Kidney glomerular epithelial cell (primary cell): ENCODE measurements around the gene ACACA.

Source experiments
- DNase-seq: peaks from one replicate; lab custom pipeline; 2025; lab: John Stamatoyannopoulos, UW

ACACA gene

DNA sequence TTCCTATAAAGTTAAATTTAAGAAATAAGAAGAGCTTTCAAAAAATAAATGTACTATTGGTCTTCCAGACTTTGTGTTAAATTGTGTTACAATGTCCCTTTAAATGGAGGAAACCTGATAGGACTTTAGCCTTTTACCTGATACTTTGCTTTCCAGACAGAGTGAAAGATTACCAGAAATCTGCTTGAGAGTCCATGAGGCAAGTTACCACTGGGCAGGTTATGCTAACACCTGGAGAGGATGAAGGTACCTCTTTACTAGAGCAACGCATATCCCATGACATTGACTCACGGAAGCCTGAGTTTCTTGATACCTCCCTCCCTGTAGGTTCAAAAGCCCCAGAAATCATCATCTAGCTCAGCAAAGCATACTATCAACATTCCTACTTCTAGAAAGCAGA, 174.7 kb downstream of the ACACA start:
- DNase-seq, result no peak

DNA sequence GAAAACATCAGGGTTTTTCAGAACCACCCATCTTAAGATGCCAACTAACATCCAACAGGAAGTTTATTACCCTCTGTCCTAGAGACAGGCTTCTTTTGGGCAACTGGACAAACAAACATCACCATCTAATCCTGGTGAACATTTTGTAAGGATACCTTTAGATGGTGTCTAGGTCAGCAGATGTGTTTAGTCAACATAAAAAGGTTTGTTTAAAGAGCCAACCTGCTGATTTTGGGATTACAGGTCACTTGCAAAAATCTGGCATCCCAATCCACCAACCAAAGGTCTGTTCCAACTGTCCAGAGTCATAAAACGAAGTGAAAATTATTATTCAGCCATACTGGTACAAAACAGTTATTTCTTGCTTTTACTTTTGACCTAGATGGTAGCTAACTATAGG, 176.0 kb downstream of the ACACA start:
- DNase-seq, result no peak

DNA sequence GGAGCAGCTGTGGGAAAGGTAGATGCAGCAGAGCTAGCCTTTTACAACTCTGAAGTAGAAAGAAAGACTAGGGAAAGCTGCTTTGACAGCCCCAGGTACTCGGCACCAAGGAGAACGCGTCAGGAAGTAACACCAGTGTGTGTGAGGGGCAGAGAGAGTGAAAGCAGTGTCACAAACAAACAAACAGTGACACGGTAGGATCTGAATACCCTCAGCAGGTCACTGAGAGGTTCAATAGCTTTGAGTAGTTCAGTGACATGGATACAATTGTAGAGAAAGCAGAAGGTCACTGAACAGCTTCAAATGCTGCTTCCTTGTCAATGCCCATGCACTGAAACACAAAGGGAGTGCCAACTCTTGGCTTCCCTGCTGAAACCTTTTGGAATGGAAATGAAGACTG, 181.2 kb downstream of the ACACA start:
- no peak for DNase-seq

DNA sequence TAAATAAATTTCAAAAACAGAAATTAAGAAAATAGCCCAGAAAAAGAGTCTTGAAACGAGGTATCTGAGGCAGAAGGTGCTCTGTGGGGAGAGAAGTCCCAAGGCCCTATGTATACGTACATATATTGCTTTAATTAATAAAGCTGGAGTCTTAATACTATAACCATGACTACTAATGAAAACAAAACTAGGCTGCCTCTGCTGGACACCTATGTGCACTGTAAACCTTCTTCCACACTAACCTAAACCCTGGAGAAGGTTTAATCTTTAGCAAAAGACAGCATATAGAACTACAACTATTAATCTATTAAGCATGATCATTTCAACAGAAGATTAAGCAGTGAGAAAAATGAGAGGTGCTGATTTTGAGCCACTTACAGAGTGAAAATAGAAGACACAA, 184.8 kb downstream of the ACACA start:
- DNase-seq, result peak; percentile 2

DNA sequence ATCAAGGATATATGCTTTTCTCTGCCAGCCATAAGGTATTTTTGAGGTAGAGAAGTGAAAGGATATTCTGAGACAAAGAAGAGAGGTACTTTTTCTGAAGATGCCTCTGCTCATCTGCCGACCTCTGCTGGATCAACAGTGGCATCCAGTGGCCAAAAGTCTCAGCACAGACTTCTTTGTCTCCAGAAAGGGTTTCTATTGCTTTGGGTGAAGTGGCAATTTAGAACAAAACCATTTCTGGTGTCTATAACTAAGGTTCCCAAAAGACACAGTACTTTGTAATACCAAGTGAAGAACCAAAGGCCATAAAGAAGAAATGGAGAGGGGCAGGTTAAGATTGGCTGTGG, 186.1 kb downstream of the ACACA start:
- no peak for DNase-seq

DNA sequence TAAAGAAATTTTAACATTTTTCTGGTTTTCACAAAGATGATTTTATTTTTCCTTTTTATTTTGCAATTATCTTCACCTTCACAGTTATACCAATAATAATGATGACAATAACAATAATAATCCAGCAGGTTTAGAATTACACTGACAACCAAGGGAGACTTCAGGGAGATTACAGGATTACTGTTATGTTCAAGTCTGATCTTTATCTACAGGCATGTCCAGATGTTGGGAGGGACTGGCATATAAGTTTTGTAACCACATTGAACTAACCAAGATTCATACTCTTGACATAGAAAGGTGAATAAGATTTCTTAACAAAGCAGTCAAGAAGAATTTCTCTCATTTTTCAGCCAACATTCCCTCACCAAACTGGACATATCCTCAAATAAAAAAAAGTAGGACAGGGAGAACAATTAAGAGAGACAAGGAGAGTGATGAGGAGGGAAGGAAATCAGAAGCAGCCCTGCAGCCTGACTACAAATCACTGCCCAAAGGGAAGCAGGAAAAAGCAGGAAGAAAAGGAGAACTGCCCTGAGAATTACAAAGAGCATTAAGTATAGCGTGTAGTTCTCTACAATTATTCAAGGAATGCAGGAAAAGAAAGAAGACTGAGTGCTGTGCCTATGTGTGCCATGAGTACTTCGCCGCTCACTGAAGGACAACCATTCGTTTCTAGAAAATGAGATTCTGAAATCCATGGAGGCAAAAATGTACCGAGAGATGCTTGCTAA, 186.6 kb downstream of the ACACA start:
- DNase-seq, result no peak

DNA sequence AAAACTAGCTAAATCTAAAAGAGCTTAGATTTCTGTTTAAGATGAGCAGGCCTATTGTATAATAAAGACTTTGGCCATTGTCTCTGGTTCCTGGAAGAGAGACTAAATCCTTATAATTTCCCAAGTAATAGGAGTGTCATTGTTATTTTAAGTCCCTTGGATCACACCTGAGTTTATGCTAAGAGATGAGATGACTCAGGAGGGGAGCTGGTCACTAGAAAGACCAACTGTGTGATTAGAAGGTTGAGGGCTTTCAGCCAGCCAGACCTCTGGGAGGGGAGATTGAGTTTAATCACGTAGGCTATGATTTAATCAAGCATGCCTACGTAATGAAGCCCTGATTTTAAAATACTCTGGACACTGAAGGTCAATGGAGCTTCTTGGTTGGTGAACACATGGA, 187.8 kb downstream of the ACACA start:
- DNase-seq, result no peak

DNA sequence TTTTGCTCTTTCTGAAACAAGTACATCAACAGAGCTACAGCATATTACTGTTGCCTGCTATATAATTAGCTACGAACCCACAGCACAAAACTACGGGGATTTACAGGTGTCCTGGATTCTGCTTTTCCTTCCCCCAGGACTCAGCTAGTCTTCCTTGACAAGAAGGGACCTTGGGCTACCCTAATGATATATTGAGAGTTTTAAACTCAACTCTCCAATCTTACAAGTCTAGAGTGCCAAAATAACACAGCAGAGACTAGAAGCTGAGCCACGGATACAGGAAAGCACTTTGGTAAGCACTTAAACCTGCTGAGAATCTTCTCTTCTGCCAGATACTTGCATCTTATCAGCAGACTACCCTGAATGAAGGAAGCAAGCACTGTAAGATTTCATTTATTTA, 192.2 kb downstream of the ACACA start:
- no peak for DNase-seq

DNA sequence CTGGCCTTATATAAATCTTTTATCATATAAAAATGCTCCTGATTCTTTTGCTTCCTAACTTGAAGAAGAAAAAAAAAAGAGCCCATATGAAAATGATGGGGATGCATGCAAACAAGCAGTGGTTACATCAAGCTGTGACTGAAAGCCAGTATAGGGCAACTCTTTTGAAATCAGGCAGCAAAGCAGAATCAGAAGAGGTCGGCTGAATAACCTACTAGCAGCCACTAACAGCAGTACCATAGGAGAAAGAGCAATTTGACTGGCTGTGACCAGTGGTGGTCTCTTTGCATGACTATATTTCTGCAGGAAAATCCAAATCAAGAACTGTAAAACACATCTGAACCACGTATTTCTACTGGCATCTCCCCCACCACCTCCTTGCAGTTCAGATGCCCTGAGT, 192.7 kb downstream of the ACACA start:
- DNase-seq, result no peak

DNA sequence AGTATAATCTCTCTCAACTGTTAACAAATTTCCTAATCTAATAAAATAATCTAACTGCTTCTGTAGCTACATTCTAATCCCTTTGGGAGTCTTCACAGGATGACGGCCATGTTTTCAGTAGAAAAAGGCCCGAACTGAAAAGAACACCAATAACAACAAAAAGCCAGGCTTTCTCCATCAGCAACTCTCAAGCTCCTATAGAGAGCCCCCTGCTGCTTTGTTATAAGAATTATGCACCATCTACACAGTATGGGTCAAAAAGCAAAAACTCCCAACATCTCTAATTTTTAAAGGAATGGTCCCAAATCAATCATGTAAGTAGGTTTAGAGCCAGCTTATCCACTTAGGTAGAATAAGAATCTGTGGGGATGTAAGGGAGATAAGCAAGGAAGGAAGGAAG, 194.5 kb downstream of the ACACA start:
- no peak for DNase-seq

DNA sequence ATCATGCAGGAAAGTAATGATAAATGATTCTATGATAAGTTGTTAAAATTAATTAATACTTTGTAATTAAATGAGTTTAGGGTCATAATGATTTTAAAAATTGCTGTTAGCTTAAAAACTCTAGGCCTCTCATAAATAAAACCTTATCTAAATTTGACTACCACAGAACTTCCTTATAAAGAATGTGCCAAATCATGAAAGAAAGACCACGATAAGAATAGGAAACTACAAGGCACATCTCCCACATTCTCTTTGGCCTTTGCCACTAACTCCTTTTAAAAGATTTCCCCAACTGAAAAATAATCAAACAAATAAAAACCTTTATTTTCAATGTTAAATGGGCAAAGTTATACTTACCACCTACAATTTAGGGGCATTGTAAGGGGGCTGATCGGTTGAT, 195.5 kb downstream of the ACACA start:
- no peak for DNase-seq

DNA sequence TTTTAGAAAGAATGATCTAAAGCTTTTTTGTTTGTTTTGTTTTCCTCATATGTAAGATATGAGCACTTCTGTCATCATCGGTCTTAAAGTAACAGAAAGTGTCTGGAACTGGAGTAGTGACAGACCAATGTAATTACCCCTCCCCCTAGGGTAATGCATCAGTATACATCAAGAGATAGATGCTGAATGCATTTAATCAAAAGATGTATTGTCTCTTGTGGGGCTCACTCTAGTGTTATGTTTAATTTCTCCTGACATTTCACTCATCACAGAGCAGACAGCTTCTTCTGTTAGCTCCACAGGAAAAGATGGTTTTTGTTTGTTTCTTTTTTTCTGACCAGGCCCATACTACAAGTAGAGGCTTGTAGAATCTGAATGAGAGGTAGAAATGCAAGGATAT, 199.5 kb downstream of the ACACA start:
- DNase-seq, result no peak

DNA sequence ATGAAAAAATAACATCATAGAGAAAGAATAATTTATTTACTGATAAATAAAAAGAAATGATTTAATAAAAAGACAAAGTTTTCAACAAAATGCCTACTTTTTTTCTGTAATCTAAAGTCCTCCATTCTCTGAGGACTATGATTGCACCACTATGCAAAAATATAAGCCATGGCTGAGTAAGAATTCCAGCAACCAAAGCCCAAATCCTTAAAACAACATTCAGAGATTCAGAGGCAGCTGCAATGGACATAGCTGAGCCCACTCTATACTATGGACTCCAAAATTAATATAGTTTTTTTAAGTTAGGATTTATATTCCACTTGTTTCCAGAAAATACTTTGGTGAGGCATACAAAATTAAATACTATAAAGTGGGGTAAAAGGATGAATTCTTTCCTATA, 200.3 kb downstream of the ACACA start:
- no peak for DNase-seq

DNA sequence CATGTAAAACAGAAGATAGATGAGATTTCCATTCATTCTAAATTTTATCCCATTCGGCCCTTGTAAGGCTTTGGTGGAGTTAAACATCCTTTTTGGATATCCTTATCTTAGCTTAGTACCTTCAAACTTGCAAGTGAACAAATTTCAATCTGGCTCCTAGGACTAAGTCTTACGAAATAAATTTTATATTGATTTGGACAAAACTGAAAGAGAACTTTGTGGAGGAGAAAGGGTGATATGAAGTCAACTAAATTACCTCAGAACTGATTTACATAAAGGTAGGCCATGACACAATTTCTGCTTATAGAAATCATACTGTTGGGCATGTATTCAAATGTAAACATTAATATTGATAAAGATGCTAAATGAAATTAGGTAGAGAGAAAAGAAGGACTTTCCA, 206.1 kb downstream of the ACACA start:
- DNase-seq, result no peak

DNA sequence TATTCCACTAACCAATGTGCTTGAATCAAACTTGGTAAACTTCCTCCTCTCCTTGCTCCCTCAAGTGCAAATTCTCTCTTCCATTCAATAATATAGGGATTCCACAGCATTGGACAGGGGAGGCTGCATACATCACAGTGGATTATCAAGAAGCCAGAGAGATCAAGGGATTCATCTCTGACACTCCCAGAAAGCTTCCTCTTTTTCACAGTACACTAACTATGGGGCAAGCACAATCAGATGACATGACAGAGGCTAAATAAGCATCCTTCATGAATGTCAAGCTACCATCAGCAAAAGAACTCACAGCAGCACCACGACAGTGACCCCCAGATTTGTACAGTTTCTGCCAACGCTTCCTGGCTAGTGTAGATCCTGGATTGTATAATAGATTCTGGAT, 209.3 kb downstream of the ACACA start:
- no peak for DNase-seq

DNA sequence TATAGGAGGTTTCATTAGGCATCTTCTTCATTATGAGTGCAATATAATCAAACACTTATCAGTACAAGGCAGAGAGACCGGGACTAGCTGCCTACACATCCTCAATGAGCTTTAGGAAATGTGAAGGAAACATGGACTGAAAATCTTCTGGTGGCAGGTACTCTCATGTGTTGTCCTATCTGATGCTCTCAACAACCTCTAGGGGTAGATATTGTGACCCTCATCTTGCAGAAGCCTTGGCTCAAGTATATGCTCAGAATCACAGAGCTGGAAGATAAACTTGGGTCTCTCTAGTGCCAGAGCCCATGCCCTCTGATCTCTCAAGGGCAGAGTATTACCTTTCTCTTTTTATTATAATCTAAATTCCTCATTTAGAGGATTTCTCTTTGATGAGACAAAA, 212.4 kb downstream of the ACACA start:
- DNase-seq, result no peak

DNA sequence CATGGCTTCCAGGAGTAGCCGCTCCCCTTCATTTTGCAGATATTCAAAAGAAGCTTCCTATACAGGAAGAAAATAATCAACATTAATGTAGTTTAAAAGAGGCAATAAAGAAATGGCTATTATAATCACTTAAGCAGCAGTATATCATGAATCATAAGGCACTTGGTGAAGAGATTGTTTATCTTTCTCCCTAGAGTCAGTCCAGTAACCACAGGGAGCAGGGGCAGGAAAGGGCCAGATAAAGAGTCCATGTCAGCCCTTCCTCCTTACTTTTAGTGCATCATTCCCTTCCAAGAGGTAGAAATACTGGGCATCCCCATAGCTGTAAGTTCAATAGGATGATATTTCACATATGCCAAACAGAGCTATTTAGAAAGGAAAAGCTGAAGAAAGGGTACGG, 215.4 kb downstream of the ACACA start:
- peak; percentile 55 for DNase-seq

DNA sequence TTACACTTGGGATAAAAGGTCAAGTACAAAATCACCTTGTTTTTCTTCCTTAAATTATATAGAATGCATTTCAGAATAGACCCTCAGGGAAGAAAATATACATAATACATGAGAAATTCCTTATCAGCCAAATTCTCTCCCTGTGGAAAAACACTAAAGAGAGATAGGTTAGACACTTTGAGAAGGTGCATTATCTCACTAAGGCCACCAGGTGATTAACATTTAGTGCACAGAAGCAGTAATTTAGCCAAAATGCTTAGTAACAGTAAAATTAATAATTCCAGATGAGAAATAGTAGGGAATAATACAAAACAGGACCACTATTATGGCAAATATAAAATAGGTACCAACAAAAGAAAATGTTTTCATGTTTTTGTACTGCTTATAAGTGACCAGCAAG, 216.1 kb downstream of the ACACA start:
- DNase-seq, result no peak

DNA sequence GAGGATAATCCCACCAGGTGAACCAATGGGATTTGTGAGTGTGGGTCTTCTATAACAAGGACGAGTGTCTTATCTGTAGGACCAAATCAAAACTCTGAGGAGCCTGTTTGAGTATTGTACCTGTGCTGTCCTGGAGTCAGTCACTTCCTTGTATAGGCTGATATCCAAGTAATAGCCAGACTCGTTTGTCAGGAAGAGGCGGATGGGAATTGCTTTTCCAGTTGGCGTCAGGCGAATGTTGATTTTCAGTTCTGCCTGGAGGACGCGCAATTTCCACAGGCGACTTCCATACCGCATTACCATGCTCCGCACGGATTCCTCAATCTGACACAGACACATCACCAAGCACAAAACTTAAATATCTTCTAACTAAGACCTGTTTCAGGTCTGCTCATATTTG, 218.5 kb downstream of the ACACA start:
- no peak for DNase-seq

DNA sequence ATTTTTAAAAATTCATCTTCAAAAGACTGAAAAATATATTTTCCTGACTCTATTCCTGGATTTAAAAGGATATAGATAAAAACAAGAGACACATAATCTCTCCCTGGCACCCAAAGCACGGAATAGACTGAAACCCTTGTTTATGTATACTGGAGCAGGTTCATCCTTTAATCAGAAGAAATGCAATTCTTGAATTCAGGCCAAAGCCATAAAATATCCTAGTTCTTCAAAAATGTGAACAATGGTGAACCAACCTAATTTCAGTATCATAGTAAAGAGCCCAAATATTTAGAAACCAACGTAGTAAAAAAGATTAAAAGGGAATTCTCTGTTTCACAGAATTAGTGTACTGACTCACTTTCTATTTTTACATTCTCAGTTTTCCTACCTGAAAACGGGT, 219.4 kb downstream of the ACACA start:
- no peak for DNase-seq

DNA sequence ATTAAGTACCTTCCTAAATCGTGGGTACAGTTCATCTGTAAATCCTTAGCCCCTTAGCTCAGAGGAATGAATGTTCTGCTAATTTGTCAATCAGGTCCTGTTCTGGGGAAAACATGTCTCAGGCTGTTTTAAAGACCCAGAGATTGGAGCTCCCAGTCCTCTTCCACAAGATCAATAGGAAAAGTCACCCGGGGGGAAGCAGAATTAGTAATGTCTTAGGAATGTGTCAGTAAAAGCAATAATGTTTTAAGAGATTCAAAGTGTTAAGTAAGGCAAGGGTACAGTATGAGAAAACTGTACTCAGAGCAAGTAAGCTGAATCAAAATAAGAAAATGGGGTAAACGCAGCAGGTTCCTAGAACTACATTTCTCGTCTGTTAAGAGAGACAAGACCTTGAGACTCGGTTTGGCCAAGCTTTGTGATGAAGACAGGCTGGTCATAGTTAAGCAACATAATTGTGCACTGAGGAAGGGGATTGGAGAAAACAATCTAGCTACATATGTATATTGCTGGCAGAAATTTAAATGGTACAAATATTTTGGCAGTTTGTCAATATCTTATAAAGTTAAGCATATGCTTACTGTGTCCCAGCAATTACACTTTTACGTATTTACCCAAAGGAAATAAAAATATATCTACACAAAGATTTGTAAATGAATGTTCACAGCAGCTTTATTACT, 223.7 kb downstream of the ACACA start:
- no peak for DNase-seq

DNA sequence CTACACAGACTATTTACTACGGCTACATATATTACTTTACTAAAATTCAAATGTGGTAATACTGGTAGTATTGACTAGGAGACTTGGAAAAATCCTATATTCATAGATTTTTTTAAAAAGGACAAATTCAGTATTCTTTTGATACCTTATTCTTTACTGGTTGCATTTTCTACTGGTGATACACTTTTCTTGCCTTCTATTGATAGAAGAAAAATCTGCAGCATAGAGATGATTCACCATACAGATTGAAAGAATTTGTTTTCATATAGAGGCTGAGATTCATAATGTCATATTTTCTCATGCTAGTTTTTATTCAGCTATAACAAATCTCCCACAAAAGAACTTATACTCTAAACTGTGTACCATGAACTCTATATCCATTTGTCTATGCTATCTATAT, 226.3 kb downstream of the ACACA start:
- no peak for DNase-seq

DNA sequence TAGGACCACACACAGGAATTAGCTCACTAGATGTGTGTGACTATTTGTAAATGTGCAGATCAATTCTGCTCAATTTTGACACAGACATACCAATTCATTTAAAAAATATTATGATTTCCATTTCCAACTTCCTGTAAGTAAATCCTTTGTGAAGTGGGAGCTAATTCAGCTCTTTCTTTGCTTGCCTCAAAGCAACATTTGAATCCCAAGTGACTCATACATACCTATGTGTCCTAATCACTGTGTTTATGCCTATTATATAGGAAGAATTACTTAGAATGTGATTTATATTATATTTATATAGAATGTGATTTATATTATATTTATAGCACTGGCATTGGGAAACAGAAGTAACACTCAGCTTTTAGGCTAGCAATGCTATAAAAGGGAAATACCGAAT, 226.7 kb downstream of the ACACA start:
- peak; percentile 31 for DNase-seq

DNA sequence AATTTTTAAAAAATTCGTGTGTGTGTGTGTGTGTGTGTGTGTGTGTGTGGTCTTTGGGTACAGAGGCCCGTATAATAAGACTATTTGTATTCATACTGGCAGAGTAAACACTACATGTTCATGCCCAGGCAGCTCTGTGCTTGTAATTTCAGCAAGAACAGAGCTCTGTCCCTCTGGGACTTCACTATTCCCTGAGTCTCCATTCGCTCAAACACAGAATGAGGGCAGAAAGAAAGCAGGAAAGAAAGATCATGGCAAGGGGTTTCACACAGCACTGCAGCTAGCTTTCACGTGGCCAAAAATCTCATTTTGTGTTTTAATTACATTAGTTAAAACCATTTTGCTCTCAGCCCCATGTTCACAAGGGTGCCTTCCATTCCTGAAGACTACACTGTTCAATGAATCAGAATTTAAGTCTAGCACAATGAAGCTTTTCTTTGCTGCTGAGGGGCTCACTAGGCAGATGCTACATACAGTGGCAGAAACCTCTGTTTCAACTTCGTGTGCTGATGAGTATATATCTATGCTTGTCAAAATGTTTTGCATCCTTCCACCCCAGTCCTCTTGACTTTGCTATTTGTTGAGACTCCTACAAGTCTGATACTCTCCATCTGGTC, 229.3 kb downstream of the ACACA start:
- no peak for DNase-seq
